Measurements from ENCODE around the gene SLC41A1.

The SLC41A1 gene

DNA sequence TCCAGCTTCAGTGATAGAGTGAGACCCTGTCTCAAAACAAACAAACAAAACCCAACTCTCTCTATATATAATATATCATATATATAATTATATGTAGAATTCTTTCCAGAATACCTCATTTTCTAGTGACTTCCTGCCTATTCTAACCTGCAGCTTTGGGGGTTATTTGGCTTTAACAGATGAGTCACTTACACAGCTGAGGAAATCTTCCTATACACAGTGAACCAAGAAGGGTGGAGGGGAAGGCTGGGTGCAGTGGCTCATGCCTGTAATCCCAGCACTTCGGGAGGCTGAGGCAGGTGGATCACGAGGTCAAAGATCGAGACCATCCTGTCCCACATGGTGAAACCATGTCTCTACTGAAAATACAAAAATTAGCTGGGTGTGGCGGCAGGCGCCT is 47.0 kb downstream of the SLC41A1 start:
- DNase-seq (ENCODE audit: low read depth, low spot score), result no peak
- Histone ChIP-seq H3K36me3 (ENCODE audit: insufficient read depth, low read length) (peaks cover 12% of the 10 kb centered on the region; the same call in 1 of the 2 replicates), H3K27ac (no peak overlapping the region), H3K4me3 (no peak overlapping the region), H3K9me3 (ENCODE audit: low read depth, low read length) (no peaks in the 10 kb centered on the region), H3K9ac (ENCODE audit: insufficient read length) (no peak overlapping the region)
- TF ChIP-seq EZH2 (IDR thresholded peaks at IDR 0.05) (no peak), POLR2AphosphoS5 (IDR thresholded peaks at IDR 0.05; ENCODE audit: borderline replicate concordance, low read depth, low read length) (no peak), FOXP2 (optimal IDR thresholded peaks at IDR 0.05; ENCODE audit: control extremely low read depth, extremely low read length, insufficient read depth) (no peak)

DNA sequence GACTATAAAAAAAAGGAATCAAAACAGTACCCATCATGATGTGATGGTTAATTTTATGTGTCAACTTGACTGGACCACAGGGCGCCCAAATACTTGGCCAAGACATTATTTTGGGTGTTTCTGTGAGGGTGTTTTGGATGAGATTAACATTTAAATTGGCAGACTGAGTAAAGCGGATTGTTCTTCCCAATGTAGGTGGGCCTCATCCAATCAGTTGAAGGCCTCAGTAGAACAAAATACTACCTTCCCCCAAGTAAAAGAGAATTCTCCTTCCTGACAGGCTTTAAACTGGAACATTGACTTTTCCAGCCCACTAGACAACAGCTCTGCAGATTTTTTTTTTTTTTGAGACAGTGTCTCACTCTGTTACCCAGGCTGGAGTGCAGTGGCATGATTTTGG is 48.4 kb downstream of the SLC41A1 start:
- DNase-seq (ENCODE audit: low read depth, low spot score), result no peak
- H3K27ac ChIP-seq, result no peak overlapping the region

DNA sequence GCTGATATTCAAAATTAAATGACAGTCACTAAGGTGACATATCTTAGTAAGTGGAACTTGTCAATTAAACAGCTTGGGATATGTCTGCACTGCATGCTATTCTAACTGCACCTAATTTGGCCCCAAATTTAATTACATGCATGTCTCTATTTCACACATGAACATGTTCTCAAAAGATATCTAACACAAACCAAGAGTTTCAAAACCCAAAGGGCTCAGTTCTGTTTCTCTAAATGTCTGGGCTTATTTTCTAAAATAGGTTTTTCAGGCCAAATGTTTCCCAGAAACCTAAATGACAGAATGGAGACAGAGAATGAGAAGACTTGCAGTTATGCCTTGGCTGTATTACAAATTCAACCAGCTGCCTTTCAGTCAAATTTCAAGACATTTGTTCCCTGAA is 49.0 kb downstream of the SLC41A1 start:
- Histone ChIP-seq H3K27ac (no peak overlapping the region), H3K4me3 (no peak overlapping the region), H3K36me3 (ENCODE audit: insufficient read depth, low read length) (no peaks in the 10 kb centered on the region), H3K9me3 (ENCODE audit: low read depth, low read length) (no peaks in the 10 kb centered on the region), H3K9ac (ENCODE audit: insufficient read length) (no peak overlapping the region)
- no peak for DNase-seq (ENCODE audit: low read depth, low spot score)
- TF ChIP-seq FOXP2 (optimal IDR thresholded peaks at IDR 0.05; ENCODE audit: control extremely low read depth, extremely low read length, insufficient read depth) (no peak), EZH2 (IDR thresholded peaks at IDR 0.05) (no peak), POLR2AphosphoS5 (IDR thresholded peaks at IDR 0.05; ENCODE audit: borderline replicate concordance, low read depth, low read length) (no peak)

More for the DNA sequence above, 48.4 kb downstream of the SLC41A1 start:
- H3K36me3 ChIP-seq (ENCODE audit: insufficient read depth, low read length), result peaks cover under 1% of the 10 kb centered on the region; the same call in 1 of the 2 replicates
- no peak overlapping the region for H3K4me3 ChIP-seq
- no peak for TF ChIP-seq EZH2 (IDR thresholded peaks at IDR 0.05)
- no peak for TF ChIP-seq FOXP2 (optimal IDR thresholded peaks at IDR 0.05; ENCODE audit: control extremely low read depth, extremely low read length, insufficient read depth)
- TF ChIP-seq POLR2AphosphoS5 (IDR thresholded peaks at IDR 0.05; ENCODE audit: borderline replicate concordance, low read depth, low read length), result no peak
- no peak overlapping the region for H3K9ac ChIP-seq (ENCODE audit: insufficient read length)
- H3K9me3 ChIP-seq (ENCODE audit: low read depth, low read length), result no peaks in the 10 kb centered on the region

DNA sequence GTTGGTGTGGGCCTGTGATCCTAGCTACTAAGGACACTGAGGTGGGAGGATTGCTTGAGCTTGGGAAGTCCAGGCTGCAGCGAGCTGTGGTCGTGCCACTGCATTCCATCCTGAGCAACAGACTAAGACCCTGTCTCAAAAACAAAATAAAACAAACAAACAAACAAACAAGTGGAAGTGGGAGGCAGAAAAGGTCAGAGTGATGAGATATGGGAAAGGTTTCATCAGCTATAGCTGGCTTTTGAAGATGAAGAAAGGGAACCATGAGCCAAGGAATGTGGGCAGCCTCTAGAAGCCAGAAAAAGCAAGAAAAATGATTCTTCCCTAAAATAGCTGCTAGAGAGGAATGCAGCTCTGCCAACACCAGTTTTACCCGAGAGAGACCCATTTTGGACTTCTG is 52.4 kb downstream of the SLC41A1 start:
- no peak for DNase-seq (ENCODE audit: low read depth, low spot score)
- Histone ChIP-seq H3K9ac (ENCODE audit: insufficient read length) (no peak overlapping the region), H3K27ac (no peak overlapping the region), H3K36me3 (ENCODE audit: insufficient read depth, low read length) (no peaks in the 10 kb centered on the region), H3K9me3 (ENCODE audit: low read depth, low read length) (no peaks in the 10 kb centered on the region), H3K4me3 (no peak overlapping the region)
- no peak for TF ChIP-seq POLR2AphosphoS5 (IDR thresholded peaks at IDR 0.05; ENCODE audit: borderline replicate concordance, low read depth, low read length)
- TF ChIP-seq EZH2 (IDR thresholded peaks at IDR 0.05), result no peak
- TF ChIP-seq FOXP2 (optimal IDR thresholded peaks at IDR 0.05; ENCODE audit: control extremely low read depth, extremely low read length, insufficient read depth), result no peak

DNA sequence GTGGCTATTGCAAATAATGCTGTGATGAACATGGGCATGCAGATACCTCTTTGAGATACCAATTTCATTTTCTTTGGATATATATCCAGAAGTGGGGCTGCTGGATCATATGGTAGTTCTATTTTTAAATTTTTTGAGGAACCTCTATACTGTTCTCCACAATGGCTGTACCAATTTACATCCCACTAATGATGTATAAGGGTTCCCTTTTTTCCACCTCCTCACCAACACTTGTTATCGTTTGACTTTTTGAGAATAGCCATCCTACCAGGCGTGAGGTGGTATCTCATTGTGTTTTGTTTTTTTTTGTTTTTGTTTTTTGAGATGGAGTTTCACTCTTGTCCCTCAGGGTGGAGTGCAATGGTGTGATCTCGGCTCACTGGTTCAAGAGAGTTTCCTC is 56.4 kb downstream of the SLC41A1 start:
- no peak for TF ChIP-seq FOXP2 (optimal IDR thresholded peaks at IDR 0.05; ENCODE audit: control extremely low read depth, extremely low read length, insufficient read depth)
- no peak for TF ChIP-seq EZH2 (IDR thresholded peaks at IDR 0.05)
- TF ChIP-seq POLR2AphosphoS5 (IDR thresholded peaks at IDR 0.05; ENCODE audit: borderline replicate concordance, low read depth, low read length), result no peak
- Histone ChIP-seq H3K27ac (no peak overlapping the region), H3K36me3 (ENCODE audit: insufficient read depth, low read length) (no peaks in the 10 kb centered on the region), H3K9ac (ENCODE audit: insufficient read length) (no peak overlapping the region), H3K9me3 (ENCODE audit: low read depth, low read length) (no peaks in the 10 kb centered on the region), H3K4me3 (no peak overlapping the region)
- no peak for DNase-seq (ENCODE audit: low read depth, low spot score)

DNA sequence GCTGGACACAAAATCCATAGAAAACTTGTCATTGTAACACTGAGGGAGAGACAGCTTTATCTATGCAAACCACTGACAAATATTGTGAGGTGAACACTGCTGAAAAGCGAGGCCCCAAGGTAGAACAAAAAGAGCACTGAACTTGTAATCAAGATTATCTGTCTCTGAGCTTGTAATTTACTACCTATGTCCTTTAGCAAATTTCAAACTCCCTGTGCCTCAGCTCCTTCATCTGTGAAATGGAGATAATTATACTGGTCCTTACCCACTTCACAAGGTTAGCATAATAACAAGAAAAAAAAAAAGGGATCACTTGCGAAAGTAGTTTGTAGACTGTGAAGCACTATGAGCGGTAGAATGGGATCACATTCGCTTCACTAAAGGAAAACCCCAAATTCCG is 58.1 kb downstream of the SLC41A1 start:
- Histone ChIP-seq H3K9ac (ENCODE audit: insufficient read length) (no peak overlapping the region), H3K9me3 (ENCODE audit: low read depth, low read length) (no peaks in the 10 kb centered on the region), H3K36me3 (ENCODE audit: insufficient read depth, low read length) (no peaks in the 10 kb centered on the region), H3K27ac (no peak overlapping the region), H3K4me3 (no peak overlapping the region)
- TF ChIP-seq POLR2AphosphoS5 (IDR thresholded peaks at IDR 0.05; ENCODE audit: borderline replicate concordance, low read depth, low read length), result no peak
- no peak for TF ChIP-seq FOXP2 (optimal IDR thresholded peaks at IDR 0.05; ENCODE audit: control extremely low read depth, extremely low read length, insufficient read depth)
- no peak for TF ChIP-seq EZH2 (IDR thresholded peaks at IDR 0.05)
- no peak for DNase-seq (ENCODE audit: low read depth, low spot score)

DNA sequence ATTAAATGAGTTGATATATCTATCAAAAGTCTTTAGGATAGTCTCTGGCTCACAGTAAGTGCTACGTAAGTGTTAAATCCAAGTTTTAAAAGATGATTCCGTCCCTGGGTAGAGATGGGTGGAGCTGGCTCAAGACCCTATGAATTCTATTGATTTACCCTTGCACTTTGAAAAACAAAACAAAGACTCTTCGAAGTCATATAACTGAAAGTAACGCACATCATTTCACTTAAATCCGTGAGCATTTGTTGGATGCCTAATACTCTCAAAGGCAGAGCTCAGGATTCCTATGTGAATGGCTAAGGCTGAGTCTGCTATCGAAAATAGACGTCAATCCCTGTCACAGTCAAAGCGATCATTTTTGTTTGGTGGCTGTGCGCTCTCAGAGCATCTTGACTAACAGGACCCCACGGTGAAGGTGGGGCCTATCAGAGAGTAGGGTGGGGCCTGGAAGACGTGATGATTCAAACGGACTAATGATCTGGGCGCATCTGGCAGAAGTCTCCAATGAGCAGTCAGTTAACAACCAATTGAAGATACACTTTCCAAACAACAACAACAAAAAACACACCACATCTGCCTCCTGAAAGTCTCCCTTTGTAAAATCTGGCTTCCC is 61.9 kb downstream of the SLC41A1 start:
- no peak overlapping the region for H3K27ac ChIP-seq
- DNase-seq (ENCODE audit: low read depth, low spot score), result no peak
- H3K4me3 ChIP-seq, result no peak overlapping the region
- no peaks in the 10 kb centered on the region for H3K9me3 ChIP-seq (ENCODE audit: low read depth, low read length)
- no peak overlapping the region for H3K9ac ChIP-seq (ENCODE audit: insufficient read length)
- H3K36me3 ChIP-seq (ENCODE audit: insufficient read depth, low read length), result peaks cover 29% of the 10 kb centered on the region
- TF ChIP-seq POLR2AphosphoS5 (IDR thresholded peaks at IDR 0.05; ENCODE audit: borderline replicate concordance, low read depth, low read length) (no peak), EZH2 (IDR thresholded peaks at IDR 0.05) (no peak), FOXP2 (optimal IDR thresholded peaks at IDR 0.05; ENCODE audit: control extremely low read depth, extremely low read length, insufficient read depth) (no peak)

DNA sequence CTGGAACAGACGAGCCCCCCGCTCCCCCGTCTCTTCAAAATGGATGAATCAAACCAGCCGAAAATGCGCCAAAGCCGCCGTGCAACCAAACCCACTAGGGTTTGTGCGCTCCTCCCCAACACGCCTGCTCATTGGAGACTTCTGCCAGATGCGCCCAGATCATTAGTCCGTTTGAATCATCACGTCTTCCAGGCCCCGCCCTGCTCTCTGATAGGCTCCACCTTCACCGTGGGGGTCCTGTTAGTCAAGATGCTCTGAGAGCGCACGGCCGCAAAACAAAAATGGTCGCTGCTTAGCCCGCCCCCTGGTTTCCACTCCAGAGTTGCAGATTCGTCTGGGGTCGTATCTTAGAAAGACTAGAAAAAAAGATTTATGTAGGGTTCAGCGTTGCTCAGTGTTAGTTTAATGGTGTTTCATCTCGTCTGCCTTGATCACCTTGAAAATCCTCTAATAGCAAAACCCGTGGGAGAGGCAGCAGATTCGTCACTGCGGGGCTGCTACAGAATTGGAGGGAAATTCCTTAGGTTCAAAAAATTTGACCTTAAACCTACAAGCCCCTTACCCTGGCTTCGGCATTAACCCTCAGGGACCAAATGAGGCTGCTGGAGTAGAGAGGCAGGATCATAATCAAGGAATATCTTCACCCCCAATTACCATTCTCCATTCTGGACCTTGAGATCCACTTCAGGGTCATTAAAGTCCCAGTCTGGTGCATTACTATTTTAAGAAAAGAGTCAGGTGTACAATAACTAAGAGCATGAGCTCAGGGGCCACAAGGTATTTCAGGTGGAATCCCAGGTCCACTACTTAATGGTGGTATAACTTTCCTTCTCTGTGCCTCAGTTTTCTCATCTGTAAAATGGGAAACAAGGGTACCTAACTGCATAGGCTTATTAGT is 62.6 kb downstream of the SLC41A1 start, which contains the start of gene NUCKS1:
NUCKS1 (minus strand) TSS at position 45 of the 898 bp plus-strand sequence. CDS start 209 bp downstream, outside the sequence.
- H3K36me3 ChIP-seq (ENCODE audit: insufficient read depth, low read length), result peaks cover 36% of the 10 kb centered on the region
- TF ChIP-seq EZH2 (IDR thresholded peaks at IDR 0.05), result no peak
- TF ChIP-seq FOXP2 (optimal IDR thresholded peaks at IDR 0.05; ENCODE audit: control extremely low read depth, extremely low read length, insufficient read depth), result no peak
- peak; percentile 69 for TF ChIP-seq POLR2AphosphoS5 (IDR thresholded peaks at IDR 0.05; ENCODE audit: borderline replicate concordance, low read depth, low read length)
- no peaks in the 10 kb centered on the region for H3K9me3 ChIP-seq (ENCODE audit: low read depth, low read length)
- peak within 1 kb of the TSS; percentile 95 for H3K27ac ChIP-seq
- H3K4me3 ChIP-seq, result peak within 1 kb of the TSS; percentile 98
- peak within 1 kb of the TSS; percentile 95 for H3K9ac ChIP-seq (ENCODE audit: insufficient read length)
- peak; percentile 97 for DNase-seq (ENCODE audit: low read depth, low spot score)

All from SK-N-MC (cell line).